H4 (cell line): Measurements from ENCODE around the gene APBA1. TPM values are rescaled to one million over a fixed set of nuclear protein-coding genes. Genes with fewer than 3 reads are reported as not detected.
A peak's percentile ranks its signal among the peaks of the same experiment; 100 is the strongest.
"Not testable (repeated sequence)": the region's sequence is repeated elsewhere in the genome, so short reads cannot be mapped to it uniquely, and the experiment has no call there.

Experiments used
- DNase-seq: peaks from one replicate; pipeline ENCODE4 v3.0.0-alpha.2; 2015; ENCODE audit warnings: low spot score
- total RNA-seq: library from RNA; depleted of rRNA; stranded (reverse); fragments of >200 nt; shearing (Covaris generic); gene quantifications from 2 replicates; pipeline ENCODE4 v1.2.3, GENCODE V29; 2014; rRNA removed

The APBA1 gene
- total RNA-seq, 1 experiment from 2014 or later: 0.41 TPM

DNA sequence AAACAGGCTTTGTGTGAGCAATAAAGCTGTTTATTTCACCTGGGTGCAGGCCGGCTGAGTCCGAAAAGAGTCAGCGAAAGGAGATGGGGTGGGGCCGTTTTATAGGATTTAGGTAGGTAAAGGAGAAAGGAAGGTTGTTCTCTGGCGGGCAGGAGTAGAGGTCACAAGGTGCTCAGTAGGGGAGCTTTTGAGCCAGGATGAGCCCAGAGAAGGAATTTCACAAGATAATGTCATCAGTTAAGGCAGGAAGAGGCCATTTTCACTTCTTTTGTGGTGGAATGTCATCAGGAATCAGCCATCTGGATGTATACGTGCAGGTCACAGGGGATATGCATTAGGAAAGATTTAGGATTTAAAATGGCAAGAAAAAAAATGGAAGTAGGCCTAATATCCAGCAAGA is 262.2 kb downstream of the APBA1 start:
- DNase-seq: not testable (repeated sequence)

DNA sequence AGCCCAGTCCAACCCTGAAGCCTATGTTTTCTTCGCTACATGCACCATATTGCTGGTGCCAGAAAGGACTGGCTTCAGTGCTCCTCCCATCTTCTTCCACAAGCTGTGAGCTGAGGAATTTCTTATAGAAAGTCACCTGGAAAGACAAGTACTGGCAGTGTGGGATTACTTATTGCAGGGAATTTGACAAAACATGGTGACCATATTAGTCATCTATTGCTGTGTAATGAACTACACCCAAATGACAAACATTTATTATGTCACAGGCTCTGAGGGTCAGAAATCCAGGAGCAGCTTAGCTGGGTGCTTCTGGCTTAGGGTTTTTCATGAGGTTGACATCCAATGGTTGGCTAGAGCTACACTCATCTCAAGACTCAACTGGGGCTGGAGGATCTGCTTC is 271.7 kb downstream of the APBA1 start:
- DNase-seq: no peak

DNA sequence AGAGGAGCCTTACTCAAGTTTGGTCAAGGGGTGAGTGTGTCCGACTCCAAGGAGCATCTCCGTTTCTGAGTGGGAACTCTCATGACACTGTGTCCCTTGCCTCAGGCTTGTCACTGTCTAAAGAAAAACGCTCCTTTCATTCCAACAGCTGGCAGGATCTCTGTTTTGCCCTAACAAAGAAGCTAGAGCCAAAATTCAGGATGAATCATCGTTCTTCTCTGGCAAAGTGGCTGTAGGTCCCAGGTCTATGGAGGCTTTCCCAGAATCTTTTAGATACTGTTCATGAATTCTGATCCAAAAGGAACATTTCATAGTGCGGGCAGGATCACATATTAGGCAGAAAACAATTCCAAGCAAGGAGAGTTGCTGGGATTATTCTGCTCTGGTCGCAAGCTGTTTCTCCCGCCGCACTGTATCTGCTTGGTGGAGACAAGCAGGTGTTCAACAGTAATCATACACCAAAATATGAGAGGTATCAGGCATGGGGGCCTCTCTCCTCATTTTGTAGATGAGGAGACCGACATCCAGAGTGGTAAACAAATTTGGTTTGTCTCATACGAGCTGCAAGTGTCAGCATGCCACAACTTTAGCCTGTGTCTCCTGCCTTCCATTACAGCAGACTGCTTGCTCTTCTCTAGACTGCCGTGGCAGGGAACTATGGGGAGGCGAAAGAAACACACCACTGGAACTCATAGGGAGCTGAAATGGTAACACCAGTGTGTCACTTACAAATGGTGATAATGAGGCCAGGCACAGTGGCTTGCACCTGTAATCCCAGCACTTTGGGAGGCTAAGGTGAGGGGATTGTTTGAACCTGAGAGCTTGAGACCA is 274.6 kb downstream of the APBA1 start:
- DNase-seq: no peak

DNA sequence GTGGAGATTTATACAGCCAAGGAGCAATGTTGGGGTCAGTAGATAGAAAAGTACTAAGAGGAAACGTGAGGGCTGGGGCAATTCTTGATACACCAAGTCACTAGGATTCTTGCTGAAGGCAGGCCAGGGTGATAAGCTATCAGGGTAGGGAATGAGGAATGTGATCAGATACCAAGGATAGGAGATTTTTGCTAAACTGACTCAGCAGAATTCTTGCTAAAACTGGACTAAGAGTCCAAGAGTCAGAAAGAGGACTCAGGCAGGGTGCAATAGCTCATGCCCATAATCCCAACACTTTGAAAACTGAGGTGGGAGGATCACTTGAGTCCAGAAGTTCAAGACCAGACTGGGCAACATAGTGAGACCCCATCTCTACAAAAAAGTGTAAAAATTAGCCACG is 275.4 kb downstream of the APBA1 start:
- no peak for DNase-seq

DNA sequence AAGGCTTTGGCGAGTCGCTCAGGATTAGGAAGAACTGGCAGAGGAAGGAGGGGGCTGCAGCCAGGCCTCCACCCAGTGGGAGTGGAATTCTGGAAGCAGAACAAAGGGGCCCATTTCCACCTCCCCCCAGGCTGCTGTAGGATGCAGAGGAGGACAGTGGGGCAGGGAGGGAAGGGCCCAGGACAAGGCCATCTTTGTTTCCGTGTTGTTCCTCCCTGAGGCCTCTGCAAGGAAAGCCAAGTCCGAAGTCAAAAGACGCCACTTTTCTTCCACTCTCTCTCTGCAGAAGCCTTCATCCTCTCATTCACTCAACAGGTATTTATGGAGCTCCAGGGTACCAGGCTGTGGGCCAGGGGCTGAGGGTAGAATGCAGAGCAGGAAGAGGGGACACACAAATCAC is 276.5 kb downstream of the APBA1 start:
- DNase-seq: no peak

DNA sequence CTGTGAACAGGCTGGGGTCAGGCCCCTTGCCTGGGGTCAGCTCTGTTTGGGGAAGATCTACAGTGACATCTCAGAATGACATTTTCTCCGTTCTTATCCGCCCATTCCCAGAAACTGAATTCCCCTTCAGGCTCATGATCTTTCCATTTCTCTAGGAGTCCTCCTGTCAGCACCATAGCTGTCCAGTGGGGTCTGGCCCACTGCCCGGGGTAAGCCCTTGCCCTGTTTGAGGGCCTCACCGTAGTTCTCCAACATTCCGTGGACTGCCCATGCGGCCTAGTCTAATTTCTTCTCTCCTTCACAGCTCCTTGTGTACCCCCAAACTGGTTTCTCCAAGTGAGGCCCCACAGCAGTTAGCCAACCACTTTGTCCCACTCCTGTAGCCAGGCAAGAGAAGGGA is 278.7 kb downstream of the APBA1 start:
- DNase-seq: no peak

DNA sequence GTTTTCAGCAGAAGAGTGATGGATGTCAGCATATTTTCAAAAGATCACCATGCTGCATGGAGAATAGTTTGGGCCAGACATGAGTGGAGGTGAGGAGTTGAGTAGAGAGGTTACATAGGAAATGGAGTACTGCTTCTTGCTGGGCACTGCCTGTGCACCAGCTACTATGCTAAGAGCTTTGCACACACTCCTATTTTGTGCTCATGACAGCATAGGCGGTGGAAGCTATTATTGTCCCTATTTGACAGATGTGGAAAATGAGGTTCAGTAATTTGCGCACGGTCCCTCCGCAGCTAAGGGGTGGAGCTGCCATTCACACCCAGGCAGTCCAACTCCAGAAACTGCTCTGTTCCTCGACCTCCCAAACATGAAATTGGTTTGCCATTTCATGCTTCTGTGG is 279.3 kb downstream of the APBA1 start:
- DNase-seq: no peak

DNA sequence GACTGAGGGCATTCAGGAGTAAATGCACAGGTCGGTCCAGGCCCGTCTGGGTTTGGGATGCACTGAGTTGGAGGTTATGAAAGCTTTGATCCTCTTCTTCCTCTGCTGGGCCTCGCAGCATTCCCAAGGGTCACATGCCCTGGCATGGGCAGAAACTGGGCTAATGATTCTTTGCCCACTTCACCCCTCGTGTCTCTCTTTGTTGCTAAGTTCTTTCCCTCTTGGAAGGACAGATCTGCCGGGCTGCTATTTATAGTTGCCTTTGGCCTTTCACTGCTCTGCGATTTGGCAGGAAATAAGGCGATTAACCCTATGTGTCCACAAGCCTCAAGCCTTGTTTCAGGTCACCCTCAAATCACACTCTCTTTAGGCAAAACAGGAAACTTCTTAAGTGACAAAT is 280.2 kb downstream of the APBA1 start:
- DNase-seq: no peak

DNA sequence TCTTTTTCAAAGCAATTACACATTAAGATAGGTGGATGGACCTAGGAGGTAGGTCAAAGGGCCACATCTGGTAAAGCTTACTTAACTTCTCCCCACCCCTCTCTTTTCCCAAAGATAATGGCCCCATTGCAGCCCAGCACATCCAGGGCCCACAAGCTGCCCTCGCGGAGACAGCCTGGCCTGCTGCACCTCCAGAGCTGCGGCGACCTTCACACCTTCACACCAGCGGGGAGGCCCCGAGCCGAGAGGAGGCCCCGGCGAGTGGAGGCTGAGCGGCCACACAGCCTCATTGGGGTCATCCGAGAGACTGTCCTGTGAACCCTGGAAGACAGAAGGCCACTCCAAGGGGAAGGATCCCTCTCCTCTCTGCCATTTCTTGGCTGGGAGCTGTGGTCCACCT is 280.7 kb downstream of the APBA1 start:
- DNase-seq: no peak

DNA sequence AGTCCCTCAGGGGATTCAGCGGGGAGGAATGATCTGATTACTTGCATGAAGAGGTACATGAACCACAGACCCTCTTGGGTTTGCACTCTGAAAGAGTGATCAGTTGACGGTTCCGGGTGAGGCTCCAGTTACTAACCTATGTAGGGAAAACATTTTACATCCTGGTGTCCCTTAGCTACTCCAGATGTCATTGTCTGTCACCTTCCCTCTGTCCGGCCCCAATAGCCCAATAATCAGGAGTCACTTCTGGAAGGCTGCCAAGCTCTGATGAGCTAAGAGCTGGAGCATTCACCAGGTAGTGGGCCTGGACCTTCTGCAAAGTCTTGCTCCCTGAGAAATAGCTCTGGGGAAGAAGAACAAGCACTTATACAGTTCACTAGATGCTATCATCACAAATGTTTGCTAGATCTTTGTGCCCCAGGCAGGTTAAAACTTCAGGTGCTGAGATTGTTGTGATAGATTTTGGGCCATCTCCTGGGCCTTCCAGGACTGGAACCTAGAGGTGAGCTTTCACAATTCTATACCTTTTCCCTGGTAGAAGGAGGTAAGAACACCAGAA is 282.7 kb downstream of the APBA1 start:
- DNase-seq: no peak

DNA sequence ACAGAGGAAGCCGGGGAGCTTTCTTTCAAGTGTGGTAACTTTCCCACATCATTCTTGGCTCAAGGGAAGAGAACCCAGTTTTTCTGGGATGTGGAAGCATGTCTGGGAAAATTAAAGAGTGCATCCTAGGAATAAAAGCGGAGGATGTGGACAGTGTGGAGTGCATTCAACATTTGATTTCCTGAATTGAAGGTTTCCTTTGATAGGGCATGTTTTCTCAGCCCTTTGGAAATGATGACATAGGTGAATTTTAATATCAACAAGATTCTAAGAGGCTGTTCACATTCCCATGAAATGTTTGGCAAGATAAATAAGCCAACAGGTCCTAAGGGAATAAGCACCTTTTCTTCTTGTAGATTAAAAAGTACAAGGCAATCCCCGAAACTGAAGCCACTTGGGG is 283.6 kb downstream of the APBA1 start:
- DNase-seq: no peak

DNA sequence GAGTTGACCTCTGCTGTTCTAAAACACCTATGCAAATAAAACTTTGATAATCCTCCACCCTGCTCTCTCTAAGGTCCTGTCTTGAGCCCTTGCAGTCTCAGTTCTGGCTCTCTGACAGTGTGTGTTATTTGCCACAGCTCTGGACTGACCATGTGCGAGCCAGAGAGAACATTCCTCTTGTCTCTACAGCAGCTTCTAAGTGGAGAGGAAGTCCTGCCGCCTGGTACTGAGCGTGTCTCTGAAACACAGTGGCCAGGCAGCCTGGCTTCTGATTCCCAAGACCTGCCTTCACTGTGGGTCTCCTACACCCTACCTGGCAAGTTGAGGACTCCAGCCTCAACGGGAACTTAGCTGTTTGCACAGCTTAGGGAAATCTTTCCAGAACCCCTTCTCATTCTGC is 285.5 kb downstream of the APBA1 start:
- no peak for DNase-seq

DNA sequence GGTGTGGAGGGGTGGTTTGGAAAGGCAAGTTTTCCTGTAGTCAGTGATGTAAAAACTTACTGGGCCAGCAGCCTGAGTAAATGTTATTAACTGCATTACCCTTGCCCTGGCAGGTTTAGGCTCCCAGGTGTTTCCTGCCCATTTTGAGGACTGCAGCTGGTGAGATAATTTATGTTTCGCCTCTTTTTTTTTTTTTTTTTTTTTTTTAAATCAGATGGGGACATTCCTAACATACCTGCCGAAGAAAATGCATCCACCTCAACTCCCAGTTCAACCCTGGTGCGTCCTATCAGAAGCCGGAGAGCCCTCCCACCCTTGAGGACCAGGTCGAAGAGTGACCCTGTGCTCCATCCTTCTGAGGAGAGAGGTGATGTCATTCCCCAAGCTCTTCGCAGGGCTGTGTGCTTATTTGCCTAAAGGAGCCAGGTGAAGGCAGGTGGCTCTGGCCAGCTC is 286.6 kb downstream of the APBA1 start:
- DNase-seq: no peak

DNA sequence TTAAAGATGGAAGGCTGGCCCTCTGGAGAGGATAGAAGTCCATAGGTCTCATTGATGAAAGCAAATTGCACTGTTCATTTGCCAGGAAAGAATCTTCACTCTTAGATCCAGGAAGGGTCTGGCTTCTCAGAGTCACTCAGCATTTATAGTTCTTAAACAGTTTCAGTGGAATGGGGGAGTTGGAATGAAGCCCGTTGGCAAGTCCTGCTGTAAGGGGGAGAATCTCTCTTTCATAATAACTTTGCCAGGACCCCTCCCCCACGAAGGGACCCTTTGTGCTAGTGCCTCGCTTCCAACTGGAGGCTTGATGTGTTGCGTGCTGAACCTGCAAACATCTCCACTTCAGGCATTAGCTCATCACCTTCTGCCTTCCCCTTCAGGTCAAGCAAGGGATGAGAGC is 290.0 kb downstream of the APBA1 start:
- no peak for DNase-seq

DNA sequence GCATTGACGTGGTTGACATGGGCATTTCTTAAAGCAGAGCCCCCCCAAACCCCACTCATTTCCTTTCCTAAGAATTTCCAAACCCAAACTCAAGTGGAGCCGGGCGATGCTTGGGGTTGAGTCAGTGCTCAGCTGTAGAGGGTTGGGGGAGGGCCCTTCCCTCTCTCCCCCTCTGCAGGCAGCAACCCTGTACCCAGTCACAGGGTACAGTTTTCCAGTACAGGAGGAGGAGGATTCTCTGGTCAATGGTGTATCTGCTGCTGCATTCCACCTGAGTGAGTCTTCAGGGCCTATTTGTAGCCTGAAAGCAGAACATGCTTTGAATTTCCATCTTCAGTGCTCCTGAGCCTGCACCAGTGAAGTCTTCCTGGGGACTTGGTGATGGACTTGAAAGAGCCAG is 291.4 kb downstream of the APBA1 start:
- DNase-seq: no peak

DNA sequence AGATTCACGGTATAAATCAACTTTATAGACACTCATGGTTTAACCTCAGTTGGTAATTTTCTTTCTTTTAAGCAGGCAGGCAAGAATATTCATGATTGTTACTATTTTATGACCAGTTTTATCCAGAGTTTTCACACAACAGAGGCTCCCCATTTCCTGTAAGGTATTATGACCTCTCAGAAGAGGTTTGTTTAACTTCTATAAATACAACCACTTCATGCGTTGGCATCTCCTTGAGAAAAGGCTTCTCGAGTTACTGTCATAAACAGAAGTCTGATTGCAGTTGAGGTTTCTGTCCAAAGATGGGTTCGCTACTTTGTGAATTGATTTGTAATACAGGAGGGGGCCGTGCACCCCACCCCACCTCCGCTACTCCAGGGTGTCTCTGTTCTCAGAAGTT is 291.9 kb downstream of the APBA1 start:
- no peak for DNase-seq

DNA sequence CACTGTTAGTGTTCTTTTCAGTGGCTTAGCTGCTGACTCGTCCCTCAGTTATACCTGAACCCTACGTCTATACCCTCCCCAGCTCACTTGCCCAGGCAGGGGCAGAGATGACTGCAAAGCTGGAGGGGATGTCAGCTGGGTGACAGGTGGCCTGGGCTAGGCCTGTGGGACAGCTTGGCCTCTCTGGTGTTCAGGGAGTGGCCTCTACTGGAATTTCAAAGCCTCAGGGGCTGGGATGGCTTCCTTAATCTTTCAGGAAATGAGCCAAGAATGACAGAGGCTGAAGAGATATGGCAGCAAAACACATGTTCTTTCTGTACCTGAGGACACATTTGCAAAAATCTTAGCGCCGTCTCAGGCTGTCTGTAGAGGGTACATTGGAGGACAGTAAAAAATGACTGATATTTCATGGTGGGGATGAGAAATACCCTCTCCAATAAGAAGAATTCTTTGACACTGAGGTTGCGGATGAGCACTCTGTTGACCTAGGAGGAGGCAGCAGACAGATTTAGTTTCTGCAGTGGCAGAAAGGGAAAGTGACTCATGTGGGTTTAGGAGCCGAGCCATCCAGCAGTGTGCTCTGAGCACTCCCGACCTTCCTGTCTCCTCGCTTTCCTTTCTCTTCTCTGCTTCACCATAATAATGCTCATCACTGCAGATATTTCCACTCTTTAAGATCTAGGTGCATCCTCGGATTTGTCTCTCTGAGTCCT is 292.7 kb downstream of the APBA1 start:
- DNase-seq: peak; percentile 14

DNA sequence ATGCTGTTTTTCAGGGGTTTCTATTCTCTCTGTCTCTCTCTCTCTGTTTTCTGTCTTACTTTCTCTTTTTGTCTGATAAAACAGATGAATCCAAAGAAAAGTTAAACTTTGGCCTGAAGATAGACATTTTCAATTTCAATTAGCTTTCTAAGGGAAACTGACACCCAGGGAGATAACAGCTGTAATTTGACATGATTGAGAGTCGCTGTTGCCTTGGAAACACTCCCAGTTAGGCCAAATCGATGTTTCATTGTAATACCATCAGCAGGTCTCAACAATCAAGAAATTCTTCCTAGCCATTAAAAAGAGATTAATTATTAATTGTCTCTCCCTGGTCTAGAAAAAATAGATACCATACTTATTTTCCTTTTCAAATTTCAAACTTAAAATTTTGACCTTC is 294.2 kb downstream of the APBA1 start:
- DNase-seq: no peak

Other genes with a start within 250 kb of the APBA1 start
- 24.4 and 36.0 TPM in 2 replicates for gene PTAR1, start 87.6 kb upstream of the APBA1 start, total RNA-seq
- not detected in 2 replicates for gene CFAP95, start 148.4 kb upstream of the APBA1 start, total RNA-seq